Left lung (tissue), 10 donors: ENCODE results near the gene RAB35. TPM values are rescaled to one million over a fixed set of nuclear protein-coding genes. Genes with fewer than 3 reads are reported as not detected.

Experiments
- ATAC-seq: fragments of 200-7000 bp; cut with Tn5 transposase; one replicate; pipeline ENCODE4 v1.9.1; 2020; ENCODE audit warnings: moderate library complexity
- DNase-seq, 4 donors: peaks; one replicate each; pipeline ENCODE4 v3.0.0-alpha.2; 2013 to 2020
- H3K27ac ChIP-seq, 2 donors: fragments of 200-600 bp; sonication (generic) in 1 of 2; one replicate each; pipeline versions ENCODE4 v1.5.0 to v1.8.0; 2020 to 2021
- H3K27me3 ChIP-seq, 2 donors: fragments of 200-600 bp; sonication (generic) in 1 of 2; one replicate each; pipeline versions ENCODE4 v1.5.0 to v1.8.0; 2020 to 2021
- H3K36me3 ChIP-seq, 2 donors: fragments of 200-600 bp; sonication (generic) in 1 of 2; one replicate each; pipeline versions ENCODE4 v1.5.0 to v1.8.0; 2020 to 2021
- H3K4me1 ChIP-seq, 2 donors: fragments of 200-600 bp; one replicate each; pipeline ENCODE4 v1.8.0; 2021
- H3K4me3 ChIP-seq, 2 donors: fragments of 200-600 bp; sonication (generic) in 1 of 2; one replicate each; pipeline versions ENCODE4 v1.5.0 to v1.8.0; 2020 to 2021; ENCODE audit warnings: mild to moderate bottlenecking in 1 of 2
- H3K9me3 ChIP-seq, 2 donors: fragments of 200-600 bp; sonication (generic) in 1 of 2; one replicate each; pipeline versions ENCODE4 v1.5.0 to v1.8.0; 2020 to 2021
- intact Hi-C, 2 donors: fragments of 100-400 bp; cut with DNase I; formaldehyde crosslinking; loops; one replicate each; pipeline versions ENCODE4 v1.11.2 to v1.14.2; 2022
- polyA plus RNA-seq, 6 donors: library from polyadenylated mRNA; unstranded; fragments of 120-200 nt; gene quantifications; one replicate each; pipeline ENCODE4 v1.2.1, GENCODE V29; 2013; ENCODE audit not compliant: insufficient read length in 6 of 6
- total RNA-seq, 2 donors: library from RNA; stranded (reverse); fragmentation: NEBNext Ultra II Directional; extraction: Animal tissue kit (Norgen Biotek cat#: 25700); gene quantifications; one replicate each; pipeline ENCODE4 v1.2.1, GENCODE V29; 2021
- TF ChIP-seq, protein P1 (sequence below), 2 donors: fragments of 200-600 bp; sonication (generic) in 1 of 2; IDR thresholded peaks; one replicate each; pipeline versions ENCODE4 v1.5.0 to v1.8.0; 2021; ENCODE audit warnings: antibody characterized with exemption in 2 of 2
- donor health status: DM: no; HTN: yes; CAD: no.
- donor health status: DM: no; HTN: no; CAD: no.

The RAB35 gene
- total and polyA plus RNA-seq, 8 donors: 35.1 to 54.2 (median 39.2) TPM

DNA sequence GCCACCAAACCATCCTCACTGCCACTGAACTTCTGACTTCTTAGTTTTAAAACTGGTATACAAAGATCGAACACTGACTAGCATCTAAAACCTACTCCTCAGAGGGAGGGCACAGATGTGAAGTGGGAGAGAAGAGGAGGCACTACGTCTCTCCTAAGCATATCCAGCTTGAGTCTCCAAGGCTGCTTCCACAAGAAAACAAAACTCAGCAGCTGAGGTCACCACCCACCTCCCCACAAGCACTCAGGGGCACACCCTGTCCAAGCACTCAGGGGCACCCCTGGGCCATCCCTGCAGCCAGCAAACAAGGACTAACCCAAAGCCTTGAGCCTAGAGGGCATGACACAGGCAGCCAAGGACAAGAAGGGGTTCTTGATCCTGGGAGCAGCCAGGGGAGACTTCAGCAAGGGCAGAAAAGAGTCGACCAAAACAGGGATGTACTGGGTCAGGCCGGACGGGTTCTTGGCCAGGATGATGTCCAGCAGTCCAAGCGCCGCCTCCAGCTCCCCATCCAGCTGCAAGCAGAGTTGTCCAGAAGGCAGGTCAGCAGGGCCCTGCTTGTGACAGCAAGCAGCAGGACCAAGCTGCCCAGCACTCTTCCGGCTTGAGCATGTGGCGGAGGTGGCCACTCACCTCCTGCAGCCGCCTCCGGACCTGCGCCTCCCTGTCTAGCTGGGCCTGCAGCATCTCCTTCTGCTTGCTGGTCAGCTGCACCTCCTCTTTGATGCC, 43.1 kb upstream of the RAB35 start:
- DNase-seq: no peak
- Histone ChIP-seq H3K27ac (no peak overlapping the region), H3K36me3 (peaks cover 0 to 100% of the 10 kb centered on the region in 2 donors), H3K4me1 (no peaks in the 10 kb centered on the region), H3K4me3 (no peak overlapping the region), H3K9me3 (no peaks in the 10 kb centered on the region), H3K27me3 (no peaks in the 10 kb centered on the region)
- TF ChIP-seq, protein P1, sequence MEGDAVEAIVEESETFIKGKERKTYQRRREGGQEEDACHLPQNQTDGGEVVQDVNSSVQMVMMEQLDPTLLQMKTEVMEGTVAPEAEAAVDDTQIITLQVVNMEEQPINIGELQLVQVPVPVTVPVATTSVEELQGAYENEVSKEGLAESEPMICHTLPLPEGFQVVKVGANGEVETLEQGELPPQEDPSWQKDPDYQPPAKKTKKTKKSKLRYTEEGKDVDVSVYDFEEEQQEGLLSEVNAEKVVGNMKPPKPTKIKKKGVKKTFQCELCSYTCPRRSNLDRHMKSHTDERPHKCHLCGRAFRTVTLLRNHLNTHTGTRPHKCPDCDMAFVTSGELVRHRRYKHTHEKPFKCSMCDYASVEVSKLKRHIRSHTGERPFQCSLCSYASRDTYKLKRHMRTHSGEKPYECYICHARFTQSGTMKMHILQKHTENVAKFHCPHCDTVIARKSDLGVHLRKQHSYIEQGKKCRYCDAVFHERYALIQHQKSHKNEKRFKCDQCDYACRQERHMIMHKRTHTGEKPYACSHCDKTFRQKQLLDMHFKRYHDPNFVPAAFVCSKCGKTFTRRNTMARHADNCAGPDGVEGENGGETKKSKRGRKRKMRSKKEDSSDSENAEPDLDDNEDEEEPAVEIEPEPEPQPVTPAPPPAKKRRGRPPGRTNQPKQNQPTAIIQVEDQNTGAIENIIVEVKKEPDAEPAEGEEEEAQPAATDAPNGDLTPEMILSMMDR (IDR thresholded peaks at IDR 0.05): no peak
- intact Hi-C loops: no loop called here
- no peak for ATAC-seq

DNA sequence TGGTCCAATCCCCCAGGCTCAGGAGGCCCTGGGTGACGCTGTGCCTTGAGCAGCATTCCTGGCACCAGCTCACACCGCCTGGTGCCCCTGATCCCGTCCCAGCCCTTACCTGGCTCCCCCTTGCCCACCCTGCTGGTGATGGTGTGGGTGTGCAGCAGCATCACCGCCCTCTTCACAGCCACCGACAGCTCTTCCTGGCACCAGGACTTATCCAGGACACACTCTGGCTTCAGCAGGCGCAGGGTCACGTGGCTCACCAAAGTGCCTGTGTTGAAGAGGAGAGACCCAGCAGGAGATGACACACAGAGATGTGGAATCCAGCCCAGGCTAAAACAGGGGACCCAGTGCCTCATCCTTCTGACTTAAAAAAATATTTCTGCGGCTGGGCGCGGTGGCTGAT, 41.8 kb upstream of the RAB35 start:
- peaks cover 0 to 100% of the 10 kb centered on the region in 2 donors for H3K36me3 ChIP-seq
- no peak for ATAC-seq
- H3K27me3 ChIP-seq: no peaks in the 10 kb centered on the region
- no peak overlapping the region for H3K27ac ChIP-seq
- DNase-seq: no peak
- intact Hi-C loops: no loop called here
- TF ChIP-seq, protein P1 (IDR thresholded peaks at IDR 0.05): no peak
- no peaks in the 10 kb centered on the region for H3K9me3 ChIP-seq
- no peaks in the 10 kb centered on the region for H3K4me1 ChIP-seq
- no peak overlapping the region for H3K4me3 ChIP-seq

DNA sequence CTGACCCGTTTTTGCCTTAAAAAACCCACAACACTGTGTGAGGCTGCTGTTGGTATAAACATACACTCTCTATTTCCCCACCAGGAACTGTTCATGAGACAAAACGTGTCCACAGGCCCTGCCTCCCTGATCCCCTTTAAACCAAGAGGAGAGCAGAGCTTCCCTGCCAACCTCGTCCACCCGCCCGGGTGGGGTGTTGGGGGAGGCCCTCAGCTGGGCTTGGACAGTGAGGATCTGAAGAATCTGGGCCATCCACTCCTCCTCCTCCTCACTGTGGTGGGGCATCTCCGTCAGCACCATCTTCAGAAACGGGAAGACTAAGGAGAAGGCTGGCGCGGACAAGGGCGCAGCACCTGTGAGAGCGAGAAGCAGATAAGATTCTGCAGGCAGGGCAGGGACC, 41.1 kb upstream of the RAB35 start:
- H3K4me3 ChIP-seq: no peak overlapping the region
- intact Hi-C loops: no loop called here
- H3K27ac ChIP-seq: no peak overlapping the region
- H3K4me1 ChIP-seq: no peaks in the 10 kb centered on the region
- no peaks in the 10 kb centered on the region for H3K9me3 ChIP-seq
- peaks cover 0 to 100% of the 10 kb centered on the region in 2 donors for H3K36me3 ChIP-seq
- ATAC-seq (no peak), DNase-seq (no peak)
- TF ChIP-seq, protein P1 (IDR thresholded peaks at IDR 0.05): no peak
- no peaks in the 10 kb centered on the region for H3K27me3 ChIP-seq

DNA sequence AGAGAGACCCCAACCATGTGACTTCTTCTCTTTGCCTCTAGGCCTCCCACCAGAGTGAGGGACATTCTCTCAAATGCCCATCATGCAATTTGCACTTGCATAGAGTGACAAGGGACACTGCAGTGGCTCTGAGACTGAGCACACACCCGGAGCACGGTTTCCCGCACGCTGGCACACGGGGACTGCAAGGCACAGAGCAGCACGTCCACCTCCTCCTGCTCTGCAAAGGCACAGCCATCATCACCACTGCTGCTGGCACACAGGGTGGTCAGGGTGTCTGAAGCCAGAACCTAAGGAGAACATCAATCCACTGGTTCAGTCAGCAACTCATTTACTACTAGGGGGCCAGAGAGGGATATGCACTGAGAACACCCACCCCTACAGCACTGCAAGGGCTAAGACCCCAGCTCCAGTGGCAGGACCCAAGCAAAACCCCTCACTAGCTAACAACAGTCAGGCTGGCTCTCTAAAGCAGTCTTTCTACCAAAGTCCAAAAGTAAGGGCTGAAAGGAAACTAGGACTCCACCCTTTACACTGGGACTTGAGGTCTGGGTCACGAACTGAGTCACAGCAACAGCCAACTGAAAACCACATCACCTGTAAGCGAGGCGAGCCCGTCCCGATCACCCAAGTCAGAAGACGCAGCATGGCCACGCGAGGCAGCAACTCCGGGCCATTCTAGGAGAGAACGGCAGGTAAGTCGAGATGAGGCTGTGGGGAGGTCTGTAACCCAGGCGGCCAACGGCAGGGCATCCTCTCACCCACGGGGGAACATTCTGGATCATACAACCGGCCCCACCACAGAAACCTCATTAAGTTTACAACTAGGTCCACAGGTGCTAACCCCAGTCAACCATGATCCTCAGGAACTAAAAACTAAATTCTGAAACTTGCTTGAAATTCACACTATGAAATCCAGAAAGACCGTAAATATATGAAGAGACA, 40.0 kb upstream of the RAB35 start:
- H3K36me3 ChIP-seq: peaks cover 0 to 97% of the 10 kb centered on the region in 2 donors
- no peak overlapping the region for H3K27ac ChIP-seq
- H3K27me3 ChIP-seq: no peaks in the 10 kb centered on the region
- TF ChIP-seq, protein P1 (IDR thresholded peaks at IDR 0.05): no peak
- no peaks in the 10 kb centered on the region for H3K4me1 ChIP-seq
- H3K9me3 ChIP-seq: no peaks in the 10 kb centered on the region
- ATAC-seq: no peak
- no peak for DNase-seq
- intact Hi-C loops: no loop called here
- H3K4me3 ChIP-seq: no peak overlapping the region

DNA sequence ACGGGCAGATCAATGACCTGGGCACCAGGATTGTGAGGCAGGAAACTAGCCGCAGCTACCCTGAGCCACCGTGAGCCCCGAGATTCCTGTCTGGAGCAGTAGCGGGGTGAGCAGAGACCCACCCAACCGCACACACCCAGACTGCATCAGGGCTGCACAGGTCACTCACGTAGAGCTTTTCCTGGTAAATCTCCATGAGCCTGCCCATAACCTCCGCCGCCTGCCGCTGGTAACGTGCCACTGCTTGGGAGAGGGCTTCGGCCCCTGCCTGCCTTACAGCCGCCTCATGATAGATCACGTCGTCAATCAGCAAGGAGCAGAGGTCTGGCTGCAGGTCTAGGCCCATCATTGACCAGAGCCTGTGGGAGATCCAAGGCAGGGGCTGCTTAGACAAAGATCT, 38.5 kb upstream of the RAB35 start:
- Histone ChIP-seq H3K27ac (no peak overlapping the region), H3K9me3 (no peaks in the 10 kb centered on the region), H3K27me3 (no peaks in the 10 kb centered on the region), H3K36me3 (peaks cover 0 to 97% of the 10 kb centered on the region in 2 donors), H3K4me3 (no peak overlapping the region), H3K4me1 (no peaks in the 10 kb centered on the region)
- TF ChIP-seq, protein P1 (IDR thresholded peaks at IDR 0.05): no peak
- DNase-seq: no peak
- intact Hi-C loops: no loop called here
- no peak for ATAC-seq
